OCI-LY1 (cell line): ENCODE data around the gene ARHGEF6.

Source experiments
- EZH2 ChIP-seq: fragments of 200-600 bp; sonication (generic), shearing (Covaris generic); IDR thresholded peaks from 2 replicates; pipeline ENCODE4 v1.8.0; 2017; ENCODE audit warnings: borderline replicate concordance, mixed run types, mild to moderate bottlenecking, antibody characterized with exemption, low read length, moderate library complexity, mixed read lengths
- TF ChIP-seq, protein P1 (sequence below): fragments of 200-600 bp; sonication (generic), shearing (Covaris generic); IDR thresholded peaks from 2 replicates; pipeline ENCODE4 v1.5.1; 2017; ENCODE audit warnings: mild to moderate bottlenecking, antibody characterized with exemption, low read length, moderate library complexity, mixed read lengths

DNA sequence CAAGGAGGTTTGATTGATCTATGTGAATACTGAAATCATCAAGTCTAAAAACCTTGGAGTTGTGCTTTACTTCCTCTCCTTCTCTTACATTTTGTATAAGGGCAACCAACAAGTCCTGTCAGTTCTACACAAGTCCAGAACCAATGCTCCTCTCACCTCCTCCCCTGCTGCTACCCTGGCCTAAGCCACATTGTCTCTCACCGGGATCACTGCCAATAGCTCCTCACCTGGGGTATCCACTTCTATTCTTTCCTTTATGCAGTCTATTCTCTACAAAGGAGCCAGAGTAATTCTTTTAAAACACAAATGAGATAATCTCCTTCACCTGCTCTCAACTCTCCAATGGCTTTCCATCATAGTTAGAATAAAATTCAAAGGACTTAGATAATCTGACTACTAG lies 13.3 kb upstream of the ARHGEF6 start:
- TF ChIP-seq, protein P1, sequence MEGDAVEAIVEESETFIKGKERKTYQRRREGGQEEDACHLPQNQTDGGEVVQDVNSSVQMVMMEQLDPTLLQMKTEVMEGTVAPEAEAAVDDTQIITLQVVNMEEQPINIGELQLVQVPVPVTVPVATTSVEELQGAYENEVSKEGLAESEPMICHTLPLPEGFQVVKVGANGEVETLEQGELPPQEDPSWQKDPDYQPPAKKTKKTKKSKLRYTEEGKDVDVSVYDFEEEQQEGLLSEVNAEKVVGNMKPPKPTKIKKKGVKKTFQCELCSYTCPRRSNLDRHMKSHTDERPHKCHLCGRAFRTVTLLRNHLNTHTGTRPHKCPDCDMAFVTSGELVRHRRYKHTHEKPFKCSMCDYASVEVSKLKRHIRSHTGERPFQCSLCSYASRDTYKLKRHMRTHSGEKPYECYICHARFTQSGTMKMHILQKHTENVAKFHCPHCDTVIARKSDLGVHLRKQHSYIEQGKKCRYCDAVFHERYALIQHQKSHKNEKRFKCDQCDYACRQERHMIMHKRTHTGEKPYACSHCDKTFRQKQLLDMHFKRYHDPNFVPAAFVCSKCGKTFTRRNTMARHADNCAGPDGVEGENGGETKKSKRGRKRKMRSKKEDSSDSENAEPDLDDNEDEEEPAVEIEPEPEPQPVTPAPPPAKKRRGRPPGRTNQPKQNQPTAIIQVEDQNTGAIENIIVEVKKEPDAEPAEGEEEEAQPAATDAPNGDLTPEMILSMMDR, result no peak
- TF ChIP-seq EZH2, result no peak
